Left lung (tissue), 10 donors: ENCODE measurements around the gene WWOX. TPM values are rescaled to one million over a fixed set of nuclear protein-coding genes. Genes with fewer than 3 reads are reported as not detected.

Experiments
- ATAC-seq: fragments of 200-7000 bp; cut with Tn5 transposase; one replicate; pipeline ENCODE4 v1.9.1; 2020; ENCODE audit warnings: moderate library complexity
- DNase-seq, 4 donors: peaks; one replicate each; pipeline ENCODE4 v3.0.0-alpha.2; 2013 to 2020
- H3K27ac ChIP-seq, 2 donors: fragments of 200-600 bp; sonication (generic) in 1 of 2; one replicate each; pipeline versions ENCODE4 v1.5.0 to v1.8.0; 2020 to 2021
- H3K27me3 ChIP-seq, 2 donors: fragments of 200-600 bp; sonication (generic) in 1 of 2; one replicate each; pipeline versions ENCODE4 v1.5.0 to v1.8.0; 2020 to 2021
- H3K36me3 ChIP-seq, 2 donors: fragments of 200-600 bp; sonication (generic) in 1 of 2; one replicate each; pipeline versions ENCODE4 v1.5.0 to v1.8.0; 2020 to 2021
- H3K4me1 ChIP-seq, 2 donors: fragments of 200-600 bp; one replicate each; pipeline ENCODE4 v1.8.0; 2021
- H3K4me3 ChIP-seq, 2 donors: fragments of 200-600 bp; sonication (generic) in 1 of 2; one replicate each; pipeline versions ENCODE4 v1.5.0 to v1.8.0; 2020 to 2021; ENCODE audit warnings: mild to moderate bottlenecking in 1 of 2
- H3K9me3 ChIP-seq, 2 donors: fragments of 200-600 bp; sonication (generic) in 1 of 2; one replicate each; pipeline versions ENCODE4 v1.5.0 to v1.8.0; 2020 to 2021
- CTCF ChIP-seq, 2 donors: fragments of 200-600 bp; sonication (generic) in 1 of 2; IDR thresholded peaks; one replicate each; pipeline versions ENCODE4 v1.5.0 to v1.8.0; 2021; ENCODE audit warnings: antibody characterized with exemption in 2 of 2
- intact Hi-C, 2 donors: fragments of 100-400 bp; cut with DNase I; formaldehyde crosslinking; loops; one replicate each; pipeline versions ENCODE4 v1.11.2 to v1.14.2; 2022
- polyA plus RNA-seq, 6 donors: library from polyadenylated mRNA; unstranded; fragments of 120-200 nt; gene quantifications; one replicate each; pipeline ENCODE4 v1.2.1, GENCODE V29; 2013; ENCODE audit not compliant: insufficient read length in 6 of 6
- total RNA-seq, 2 donors: library from RNA; stranded (reverse); fragmentation: NEBNext Ultra II Directional; extraction: Animal tissue kit (Norgen Biotek cat#: 25700); gene quantifications; one replicate each; pipeline ENCODE4 v1.2.1, GENCODE V29; 2021
- donor health status: DM: no; HTN: yes; CAD: no.
- donor health status: DM: no; HTN: no; CAD: no.

Gene WWOX
- total and polyA plus RNA-seq, 8 donors, result 17.2 to 40.3 (median 30.8) TPM

- H3K27me3 ChIP-seq, result no peaks in the 10 kb centered on the region
Measured at GRCh38 chr16:78988361-78988969, 889.0 kb downstream of the WWOX start.

GRCh38 chr16:78990309-78990701, 890.9 kb downstream of the WWOX start:
- intact Hi-C loops, result no loop called here
- DNase-seq, result no peak
- no peak overlapping the region for H3K27ac ChIP-seq
- TF ChIP-seq CTCF (IDR thresholded peaks at IDR 0.05), result no peak
- H3K36me3 ChIP-seq, result no peaks in the 10 kb centered on the region
- ATAC-seq, result no peak
- no peak overlapping the region for H3K4me3 ChIP-seq
- H3K4me1 ChIP-seq, result no peaks in the 10 kb centered on the region
- H3K9me3 ChIP-seq, result no peaks in the 10 kb centered on the region
- no peaks in the 10 kb centered on the region for H3K27me3 ChIP-seq

More at GRCh38 chr16:78988361-78988969, 889.0 kb downstream of the WWOX start:
- Histone ChIP-seq H3K4me3 (no peak overlapping the region), H3K9me3 (peaks cover 0 to 2% of the 10 kb centered on the region in 2 donors), H3K36me3 (no peaks in the 10 kb centered on the region), H3K4me1 (no peaks in the 10 kb centered on the region), H3K27ac (no peak overlapping the region)
- no peak for ATAC-seq
- no peak for TF ChIP-seq CTCF (IDR thresholded peaks at IDR 0.05)
- DNase-seq, result no peak
- intact Hi-C loops, result no loop called here

- Histone ChIP-seq H3K36me3 (no peaks in the 10 kb centered on the region), H3K27ac (no peak overlapping the region), H3K9me3 (no peaks in the 10 kb centered on the region), H3K27me3 (no peaks in the 10 kb centered on the region), H3K4me3 (no peak overlapping the region), H3K4me1 (no peaks in the 10 kb centered on the region)
- intact Hi-C loops, result no loop called here
- DNase-seq, result no peak
- no peak for TF ChIP-seq CTCF (IDR thresholded peaks at IDR 0.05)
- ATAC-seq, result no peak
Measured at GRCh38 chr16:78992001-78992400, 892.5 kb downstream of the WWOX start.

GRCh38 chr16:78993346-78993745, 893.9 kb downstream of the WWOX start:
- H3K27me3 ChIP-seq, result no peaks in the 10 kb centered on the region
- H3K36me3 ChIP-seq, result no peaks in the 10 kb centered on the region
- TF ChIP-seq CTCF (IDR thresholded peaks at IDR 0.05), result no peak
- no peak overlapping the region for H3K27ac ChIP-seq
- no peaks in the 10 kb centered on the region for H3K4me1 ChIP-seq
- no peak for DNase-seq
- no peak for ATAC-seq
- H3K9me3 ChIP-seq, result no peaks in the 10 kb centered on the region
- H3K4me3 ChIP-seq, result no peak overlapping the region
- intact Hi-C loops, result no loop called here

- Histone ChIP-seq H3K4me3 (no peak overlapping the region), H3K27me3 (no peaks in the 10 kb centered on the region), H3K36me3 (no peaks in the 10 kb centered on the region), H3K9me3 (no peaks in the 10 kb centered on the region), H3K27ac (no peak overlapping the region), H3K4me1 (no peaks in the 10 kb centered on the region)
- intact Hi-C loops, result no loop called here
- no peak for TF ChIP-seq CTCF (IDR thresholded peaks at IDR 0.05)
- no peak for DNase-seq
- ATAC-seq, result no peak
Measured at GRCh38 chr16:78994135-78994745, 894.8 kb downstream of the WWOX start.
